B cell (primary cell): ENCODE measurements around the gene RAC2. TPM values are rescaled to one million over a fixed set of nuclear protein-coding genes. Genes with fewer than 3 reads are reported as not detected.

Source experiments
- ATAC-seq: fragments of 200-7000 bp; cut with Tn5 transposase; one replicate; pipeline ENCODE4 v1.10.0; 2021; ENCODE audit warnings: low read depth, mild to moderate bottlenecking, moderate number of reproducible peaks, moderate library complexity
- CTCF ChIA-PET: fragments of 350-600 bp; sonication (Branson Sonifier 250); formaldehyde crosslinking; loops from one replicate; lab custom pipeline; 2021; ENCODE audit warnings: antibody characterized with exemption, inconsistent platforms; lab: Charles Lee
- POLR2A ChIA-PET: fragments of 350-600 bp; sonication (Branson Sonifier 250); formaldehyde crosslinking; loops from one replicate; lab custom pipeline; 2021; ENCODE audit warnings: antibody characterized with exemption; lab: Charles Lee
- DNase-seq: peaks from one replicate; pipeline ENCODE4 v3.0.0; 2013
- H2AFZ ChIP-seq: 2 replicates; pipeline ENCODE4 v1.6.1; 2012; ENCODE audit warnings: mild to moderate bottlenecking, low read depth, low read length; ENCODE audit not compliant: insufficient read depth, poor library complexity, severe bottlenecking
- H3K27ac ChIP-seq, 2 donors: 1 replicate in 1 of 2; 2 replicates in 1 of 2; pipeline ENCODE4 v1.5.1; 2012 to 2013; ENCODE audit warnings: low read length in 2 of 2, mild to moderate bottlenecking in 2 of 2, moderate library complexity in 1 of 2
- H3K27me3 ChIP-seq, 4 experiments: fragments of 200-600 bp in 1 of 4; sonication (generic) in 1 of 4; replicated peaks in 1 of 4; 1 replicate in 2 of 4; 2 replicates in 2 of 4; pipeline versions ENCODE4 v1.6.1 to v1.7.0; 2013 to 2016; ENCODE audit warnings: low read length in 3 of 4, mild to moderate bottlenecking in 2 of 4, mixed read lengths in 1 of 4, moderate library complexity in 1 of 4; ENCODE audit not compliant: insufficient read depth in 4 of 4, control insufficient read depth in 3 of 4; ENCODE audit errors: control extremely low read depth in 1 of 4
- H3K36me3 ChIP-seq, 2 experiments: replicated peaks in 1 of 2; 1 replicate in 1 of 2; 2 replicates in 1 of 2; pipeline versions ENCODE4 v1.6.1 to v1.7.1; 2013; ENCODE audit warnings: low read length in 1 of 2; ENCODE audit not compliant: insufficient read depth in 2 of 2, control insufficient read depth in 1 of 2; ENCODE audit errors: control extremely low read depth in 1 of 2, extremely low read depth in 1 of 2
- H3K4me1 ChIP-seq, 2 donors: fragments of 200-600 bp in 1 of 2; sonication (generic) in 1 of 2; 1 replicate in 1 of 2; 2 replicates in 1 of 2; pipeline versions ENCODE4 v1.5.1 to v1.6.1; 2013 to 2017; ENCODE audit warnings: low read length in 2 of 2; ENCODE audit not compliant: control insufficient read depth in 2 of 2, insufficient read depth in 2 of 2
- H3K4me2 ChIP-seq: replicated peaks from 2 replicates; pipeline ENCODE3; 2012; ENCODE audit warnings: mild to moderate bottlenecking, low read depth, low read length; ENCODE audit not compliant: poor library complexity, severe bottlenecking
- H3K4me3 ChIP-seq, 5 experiments: fragments of 200-600 bp in 1 of 5; sonication (generic) in 1 of 5; 1 replicate in 3 of 5; 2 replicates in 2 of 5; pipeline versions ENCODE4 v1.5.1 to v1.7.0; 2011 to 2016; ENCODE audit warnings: low read length in 4 of 5, mild to moderate bottlenecking in 4 of 5, low read depth in 2 of 5, control low read depth in 1 of 5, moderate library complexity in 1 of 5; ENCODE audit not compliant: insufficient read depth in 1 of 5; ENCODE audit errors: control extremely low read depth in 1 of 5, extremely low read depth in 1 of 5
- H3K79me2 ChIP-seq: fragments of 200-600 bp; sonication (generic); one replicate; pipeline ENCODE4 v1.6.0; 2016; ENCODE audit warnings: low read length; ENCODE audit not compliant: control insufficient read depth, insufficient read depth
- H3K9ac ChIP-seq: fragments of 200-600 bp; sonication (generic); 2 replicates; pipeline ENCODE4 v1.6.1; 2017; ENCODE audit warnings: mild to moderate bottlenecking, low read length, moderate library complexity
- H3K9me3 ChIP-seq, 3 donors: one replicate each; pipeline versions ENCODE4 v1.6.1 to v1.7.1; 2013; ENCODE audit warnings: low read length in 2 of 3; ENCODE audit not compliant: control insufficient read depth in 2 of 3, insufficient read depth in 1 of 3; ENCODE audit errors: control extremely low read depth in 1 of 3
- H4K20me1 ChIP-seq: 2 replicates; pipeline ENCODE4 v1.6.0; 2012; ENCODE audit warnings: mild to moderate bottlenecking, low read length; ENCODE audit not compliant: insufficient read depth, control insufficient read depth, poor library complexity, severe bottlenecking
- H3K27ac Mint-ChIP-seq: one replicate; pipeline ENCODE4 v1.8.0; 2021; ENCODE audit warnings: mixed read lengths
- H3K27me3 Mint-ChIP-seq: one replicate; pipeline ENCODE4 v1.8.0; 2021; ENCODE audit warnings: mixed read lengths
- H3K4me1 Mint-ChIP-seq: one replicate; pipeline ENCODE4 v1.8.0; 2021; ENCODE audit warnings: mixed read lengths
- H3K4me3 Mint-ChIP-seq: one replicate; pipeline ENCODE4 v1.8.0; 2021; ENCODE audit warnings: mixed read lengths
- H3K9me3 Mint-ChIP-seq: one replicate; pipeline ENCODE4 v1.8.0; 2022; ENCODE audit warnings: mixed read lengths; ENCODE audit not compliant: insufficient read depth
- EZH2 ChIP-seq: IDR thresholded peaks from 2 replicates; pipeline ENCODE4 v1.6.1; 2012; ENCODE audit warnings: borderline replicate concordance, low read depth, mild to moderate bottlenecking, moderate library complexity, low read length; ENCODE audit not compliant: insufficient read depth, poor library complexity, severe bottlenecking
- WGBS: methylation state at CpG from one replicate; pipeline ENCODE4 v1.1.5; 2013; ENCODE audit warnings: missing lambda C conversion rate; ENCODE audit not compliant: insufficient coverage; 5-methylcytosine and 5-hydroxymethylcytosine counted together
- intact Hi-C: fragments of 100-400 bp; cut with micrococcal nuclease; formaldehyde crosslinking; loops from one replicate; pipeline ENCODE4 v1.10.0; 2022
- polyA plus RNA-seq: library from polyadenylated mRNA; depleted of rRNA; stranded (reverse); fragments of >200 nt; gene quantifications from 2 replicates; pipeline ENCODE4 v1.2.3, GENCODE V29; 2012
- total RNA-seq, 2 donors: library from RNA; stranded (reverse); fragments of 120-200 nt in 1 of 2; gene quantifications; 1 replicate in 1 of 2; 2 replicates in 1 of 2; pipeline versions ENCODE4 v1.2.3 to v1.2.4, GENCODE V29; 2013 to 2022
- TF ChIP-seq, protein P1 (sequence below): fragments of 200-600 bp; IDR thresholded peaks from one replicate; pipeline ENCODE4 v1.8.0; 2022; ENCODE audit warnings: antibody characterized with exemption, mild to moderate bottlenecking

The RAC2 gene
- total and polyA plus RNA-seq, 2 donors (not counting 1 experiment from before 2014, with no cell fraction given), result 273 to 776 TPM

DNA sequence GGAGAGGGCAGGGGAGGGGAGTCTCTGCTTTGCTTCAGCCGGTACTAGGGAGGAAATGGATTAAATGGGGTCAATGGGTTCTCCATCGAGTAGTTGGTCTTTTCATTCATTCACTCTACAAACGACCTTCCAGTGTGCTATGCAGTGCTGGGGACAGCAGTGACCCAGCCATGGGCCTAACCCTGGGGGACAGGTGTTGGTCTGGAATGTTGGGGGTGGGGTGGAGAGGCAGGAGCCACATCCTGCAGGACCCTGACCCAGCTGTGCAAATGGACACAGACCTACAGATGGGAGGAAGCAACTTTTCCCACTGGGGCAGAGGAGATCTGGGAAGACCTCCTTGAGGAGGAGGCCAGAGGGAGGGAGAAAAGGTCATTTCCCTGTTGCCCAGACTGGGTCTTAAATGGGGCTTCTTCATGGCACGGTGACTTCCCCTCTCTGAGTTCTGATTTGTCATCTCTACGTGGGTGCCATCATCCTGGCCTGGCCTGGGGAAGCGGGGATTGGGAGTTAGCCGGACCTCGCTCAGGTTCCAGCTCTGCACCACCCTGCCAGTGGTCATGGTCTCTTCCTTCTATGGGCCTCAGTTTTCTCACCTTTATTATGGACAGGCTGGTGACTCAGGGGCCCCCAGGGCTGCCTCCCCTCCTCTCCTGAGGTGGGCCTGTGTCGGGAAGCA is 40.2 kb upstream of the RAC2 start:
- intact Hi-C loops, result loop anchor here (2.0 kb wide), 1 partner anchor 39 kb away; the partner anchor contains the start of gene RAC2
- Histone ChIP-seq H3K36me3 (peaks cover 8 to 27% of the 10 kb centered on the region in 2 experiments), H4K20me1 (peaks cover 35% of the 10 kb centered on the region), H2AFZ (no peak overlapping the region), H3K4me3 (peak overlapping the region; percentile 78 to 100 (median 94)), H3K27me3 (no peaks in the 10 kb centered on the region), H3K4me1 (peaks cover 27 to 56% of the 10 kb centered on the region in 2 donors), H3K9me3 (peaks cover 0 to 9% (median 0%) of the 10 kb centered on the region in 3 donors), H3K9ac (peak overlapping the region; percentile 90), H3K27ac (peak overlapping the region; percentile 79 to 83), H3K79me2 (peaks cover 53% of the 10 kb centered on the region), H3K4me2 (peak overlapping the region; percentile 95)
- ChIA-PET POLR2A (interaction anchor here (0.6 to 1.6 kb wide), 7 partner anchors 9 to 149 kb away, joined by 3 to 16 read pairs (median 5); partner anchors contain the start of gene RAC2), CTCF (interaction anchor here (1.0 to 11.9 kb wide), 11 partner anchors 12 to 139 kb away, joined by 3 to 126 read pairs (median 4); no protein-coding TSS in a partner anchor)
- ATAC-seq, result no peak
- no peak for TF ChIP-seq EZH2
- TF ChIP-seq, protein P1, sequence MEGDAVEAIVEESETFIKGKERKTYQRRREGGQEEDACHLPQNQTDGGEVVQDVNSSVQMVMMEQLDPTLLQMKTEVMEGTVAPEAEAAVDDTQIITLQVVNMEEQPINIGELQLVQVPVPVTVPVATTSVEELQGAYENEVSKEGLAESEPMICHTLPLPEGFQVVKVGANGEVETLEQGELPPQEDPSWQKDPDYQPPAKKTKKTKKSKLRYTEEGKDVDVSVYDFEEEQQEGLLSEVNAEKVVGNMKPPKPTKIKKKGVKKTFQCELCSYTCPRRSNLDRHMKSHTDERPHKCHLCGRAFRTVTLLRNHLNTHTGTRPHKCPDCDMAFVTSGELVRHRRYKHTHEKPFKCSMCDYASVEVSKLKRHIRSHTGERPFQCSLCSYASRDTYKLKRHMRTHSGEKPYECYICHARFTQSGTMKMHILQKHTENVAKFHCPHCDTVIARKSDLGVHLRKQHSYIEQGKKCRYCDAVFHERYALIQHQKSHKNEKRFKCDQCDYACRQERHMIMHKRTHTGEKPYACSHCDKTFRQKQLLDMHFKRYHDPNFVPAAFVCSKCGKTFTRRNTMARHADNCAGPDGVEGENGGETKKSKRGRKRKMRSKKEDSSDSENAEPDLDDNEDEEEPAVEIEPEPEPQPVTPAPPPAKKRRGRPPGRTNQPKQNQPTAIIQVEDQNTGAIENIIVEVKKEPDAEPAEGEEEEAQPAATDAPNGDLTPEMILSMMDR, result no peak
- H3K4me3 Mint-ChIP-seq, result peak overlapping the region; percentile 89
- 3% methylated on average over 6 of the region's 9 CpGs for WGBS
- no peak for DNase-seq
- no peaks in the 10 kb centered on the region for H3K9me3 Mint-ChIP-seq
- no peaks in the 10 kb centered on the region for H3K27me3 Mint-ChIP-seq
- peak overlapping the region; percentile 97 for H3K27ac Mint-ChIP-seq
- peaks cover 83% of the 10 kb centered on the region for H3K4me1 Mint-ChIP-seq
